ENCODE measurements around the gene E2F4. TPM values are rescaled to one million over a fixed set of nuclear protein-coding genes. Genes with fewer than 3 reads are reported as not detected.

The E2F4 gene
- total RNA-seq, 2 experiments from 2014 or later, result 130 to 136 TPM

GRCh38 chr16:67201411-67202345, 9.7 kb downstream of the E2F4 start:
- Mint-ChIP-seq H3K36me3 (peaks cover 7% of the 10 kb centered on the region), H3K27ac (no peak overlapping the region), H3K27me3 (no peaks in the 10 kb centered on the region), H3K4me1 (peaks cover 2% of the 10 kb centered on the region), H3K9me3 (no peaks in the 10 kb centered on the region), H3K4me3 (no peak overlapping the region)
- no peak for DNase-seq

GRCh38 chr16:67202426-67202825, 10.5 kb downstream of the E2F4 start:
- Mint-ChIP-seq H3K4me3 (no peak overlapping the region), H3K27ac (no peak overlapping the region), H3K9me3 (no peaks in the 10 kb centered on the region), H3K36me3 (peaks cover 3% of the 10 kb centered on the region), H3K27me3 (no peaks in the 10 kb centered on the region), H3K4me1 (no peaks in the 10 kb centered on the region)
- DNase-seq, result no peak

GRCh38 chr16:67202956-67203493, 11.1 kb downstream of the E2F4 start:
- no peaks in the 10 kb centered on the region for H3K27me3 Mint-ChIP-seq
- no peak for DNase-seq
- peaks cover 3% of the 10 kb centered on the region for H3K36me3 Mint-ChIP-seq
- no peaks in the 10 kb centered on the region for H3K4me1 Mint-ChIP-seq
- H3K27ac Mint-ChIP-seq, result no peak overlapping the region
- no peaks in the 10 kb centered on the region for H3K9me3 Mint-ChIP-seq
- H3K4me3 Mint-ChIP-seq, result no peak overlapping the region

- no peaks in the 10 kb centered on the region for H3K27me3 Mint-ChIP-seq
- H3K27ac Mint-ChIP-seq, result no peak overlapping the region
- no peaks in the 10 kb centered on the region for H3K9me3 Mint-ChIP-seq
- DNase-seq, result no peak
- peaks cover 3% of the 10 kb centered on the region for H3K36me3 Mint-ChIP-seq
- no peak overlapping the region for H3K4me3 Mint-ChIP-seq
- H3K4me1 Mint-ChIP-seq, result no peaks in the 10 kb centered on the region
Measured at GRCh38 chr16:67204076-67204475, 12.1 kb downstream of the E2F4 start.

- Mint-ChIP-seq H3K4me1 (no peaks in the 10 kb centered on the region), H3K27me3 (no peaks in the 10 kb centered on the region), H3K4me3 (no peak overlapping the region), H3K9me3 (no peaks in the 10 kb centered on the region), H3K36me3 (no peaks in the 10 kb centered on the region), H3K27ac (peak overlapping the region; percentile 16)
- DNase-seq, result no peak
Measured at GRCh38 chr16:67206129-67206837, 14.3 kb downstream of the E2F4 start.

- DNase-seq, result no peak
- no peak overlapping the region for H3K4me3 Mint-ChIP-seq
Measured at GRCh38 chr16:67206838-67207248, 14.9 kb downstream of the E2F4 start.

GRCh38 chr16:67207249-67208091, 15.5 kb downstream of the E2F4 start:
- no peaks in the 10 kb centered on the region for H3K27me3 Mint-ChIP-seq
- H3K27ac Mint-ChIP-seq, result no peak overlapping the region
- no peaks in the 10 kb centered on the region for H3K9me3 Mint-ChIP-seq
- DNase-seq, result no peak
- no peak overlapping the region for H3K4me3 Mint-ChIP-seq
- no peaks in the 10 kb centered on the region for H3K36me3 Mint-ChIP-seq
- no peaks in the 10 kb centered on the region for H3K4me1 Mint-ChIP-seq

More at GRCh38 chr16:67206838-67207248, 14.9 kb downstream of the E2F4 start:
- Mint-ChIP-seq H3K9me3 (no peaks in the 10 kb centered on the region), H3K27ac (no peak overlapping the region), H3K27me3 (no peaks in the 10 kb centered on the region), H3K4me1 (no peaks in the 10 kb centered on the region), H3K36me3 (no peaks in the 10 kb centered on the region)

- Mint-ChIP-seq H3K27ac (no peak overlapping the region), H3K27me3 (no peaks in the 10 kb centered on the region), H3K4me3 (no peak overlapping the region), H3K4me1 (no peaks in the 10 kb centered on the region), H3K36me3 (no peaks in the 10 kb centered on the region), H3K9me3 (no peaks in the 10 kb centered on the region)
- DNase-seq, result no peak
Measured at GRCh38 chr16:67208154-67208896, 16.4 kb downstream of the E2F4 start.

GRCh38 chr16:67209565-67209964, 17.6 kb downstream of the E2F4 start:
- Mint-ChIP-seq H3K27ac (no peak overlapping the region), H3K9me3 (no peaks in the 10 kb centered on the region), H3K27me3 (no peaks in the 10 kb centered on the region), H3K4me3 (no peak overlapping the region), H3K36me3 (no peaks in the 10 kb centered on the region), H3K4me1 (no peaks in the 10 kb centered on the region)
- no peak for DNase-seq

- DNase-seq, result no peak
- no peak overlapping the region for H3K27ac Mint-ChIP-seq
- H3K27me3 Mint-ChIP-seq, result no peaks in the 10 kb centered on the region
- no peaks in the 10 kb centered on the region for H3K4me1 Mint-ChIP-seq
- H3K36me3 Mint-ChIP-seq, result no peaks in the 10 kb centered on the region
- H3K9me3 Mint-ChIP-seq, result no peaks in the 10 kb centered on the region
- no peak overlapping the region for H3K4me3 Mint-ChIP-seq
Measured at GRCh38 chr16:67210069-67210937, 18.3 kb downstream of the E2F4 start.

- Mint-ChIP-seq H3K36me3 (no peaks in the 10 kb centered on the region), H3K27me3 (no peaks in the 10 kb centered on the region), H3K27ac (no peak overlapping the region), H3K4me3 (no peak overlapping the region), H3K4me1 (no peaks in the 10 kb centered on the region), H3K9me3 (no peaks in the 10 kb centered on the region)
- DNase-seq, result no peak
Measured at GRCh38 chr16:67211674-67212073, 19.7 kb downstream of the E2F4 start.

- no peak overlapping the region for H3K4me3 Mint-ChIP-seq
- H3K9me3 Mint-ChIP-seq, result no peaks in the 10 kb centered on the region
- no peaks in the 10 kb centered on the region for H3K4me1 Mint-ChIP-seq
- H3K27ac Mint-ChIP-seq, result no peak overlapping the region
- no peaks in the 10 kb centered on the region for H3K36me3 Mint-ChIP-seq
- no peak for DNase-seq
- no peaks in the 10 kb centered on the region for H3K27me3 Mint-ChIP-seq
Measured at GRCh38 chr16:67212766-67213165, 20.8 kb downstream of the E2F4 start.

- no peaks in the 10 kb centered on the region for H3K27me3 Mint-ChIP-seq
- H3K36me3 Mint-ChIP-seq, result no peaks in the 10 kb centered on the region
- DNase-seq, result no peak
- no peak overlapping the region for H3K27ac Mint-ChIP-seq
- no peaks in the 10 kb centered on the region for H3K9me3 Mint-ChIP-seq
- no peaks in the 10 kb centered on the region for H3K4me1 Mint-ChIP-seq
- no peak overlapping the region for H3K4me3 Mint-ChIP-seq
Measured at GRCh38 chr16:67213197-67214019, 21.5 kb downstream of the E2F4 start.

All from activated naive CD8-positive, alpha-beta T cell treated with anti-CD3 and anti-CD28 coated beads for 36 hours (primary cell).